ENCODE measurements around the gene IRGC. TPM values are rescaled to one million over a fixed set of nuclear protein-coding genes. Genes with fewer than 3 reads are reported as not detected.

IRGC gene
- total and polyA plus RNA-seq, 7 donors, result not detected

DNA sequence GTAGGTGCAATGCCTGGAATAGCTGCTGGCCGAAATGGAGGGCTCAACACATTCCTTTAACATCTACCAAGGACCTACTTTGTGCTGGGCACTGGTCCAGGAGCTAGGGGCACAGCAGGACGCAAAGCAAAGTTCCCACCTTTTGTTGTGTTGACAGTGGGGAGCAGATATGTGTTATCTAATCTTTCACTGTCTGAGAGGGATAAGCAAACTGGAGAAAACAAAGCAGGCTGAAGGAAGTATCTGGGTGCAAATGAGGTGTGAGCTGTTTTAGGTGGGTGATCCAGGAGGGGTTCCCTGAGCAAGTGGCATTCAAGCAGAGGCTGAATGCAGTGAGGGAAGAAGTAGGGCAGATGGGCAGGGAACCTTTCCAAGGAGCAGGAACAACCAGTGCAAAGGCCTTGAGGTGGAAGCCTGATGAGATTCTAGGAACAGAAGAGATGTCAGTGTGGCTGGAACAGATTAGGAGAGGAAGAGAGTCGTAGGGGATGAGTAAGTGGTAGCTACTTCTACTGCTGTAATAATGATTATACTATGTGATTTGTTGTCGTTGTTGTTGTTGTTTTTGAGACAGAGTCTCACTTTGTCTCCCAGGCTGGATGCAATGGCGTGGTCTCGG is 43.7 kb upstream of the IRGC start:
- no peak for DNase-seq
- intact Hi-C loops (cut with DNase I), result no loop called here
- no peak for ATAC-seq
- Histone ChIP-seq H3K9me3 (no peaks in the 10 kb centered on the region), H3K36me3 (ENCODE audit: insufficient read depth in 1 of 2, low read depth in 1 of 2) (no peaks in the 10 kb centered on the region), H3K4me1 (peaks cover 4% of the 10 kb centered on the region), H3K4me3 (no peak overlapping the region), H3K27me3 (ENCODE audit: insufficient read depth in 3 of 3, low read length in 2 of 3) (peaks cover 0 to 55% (median 7%) of the 10 kb centered on the region in 3 donors), H3K27ac (no peak overlapping the region)
- TF ChIP-seq, protein P1, sequence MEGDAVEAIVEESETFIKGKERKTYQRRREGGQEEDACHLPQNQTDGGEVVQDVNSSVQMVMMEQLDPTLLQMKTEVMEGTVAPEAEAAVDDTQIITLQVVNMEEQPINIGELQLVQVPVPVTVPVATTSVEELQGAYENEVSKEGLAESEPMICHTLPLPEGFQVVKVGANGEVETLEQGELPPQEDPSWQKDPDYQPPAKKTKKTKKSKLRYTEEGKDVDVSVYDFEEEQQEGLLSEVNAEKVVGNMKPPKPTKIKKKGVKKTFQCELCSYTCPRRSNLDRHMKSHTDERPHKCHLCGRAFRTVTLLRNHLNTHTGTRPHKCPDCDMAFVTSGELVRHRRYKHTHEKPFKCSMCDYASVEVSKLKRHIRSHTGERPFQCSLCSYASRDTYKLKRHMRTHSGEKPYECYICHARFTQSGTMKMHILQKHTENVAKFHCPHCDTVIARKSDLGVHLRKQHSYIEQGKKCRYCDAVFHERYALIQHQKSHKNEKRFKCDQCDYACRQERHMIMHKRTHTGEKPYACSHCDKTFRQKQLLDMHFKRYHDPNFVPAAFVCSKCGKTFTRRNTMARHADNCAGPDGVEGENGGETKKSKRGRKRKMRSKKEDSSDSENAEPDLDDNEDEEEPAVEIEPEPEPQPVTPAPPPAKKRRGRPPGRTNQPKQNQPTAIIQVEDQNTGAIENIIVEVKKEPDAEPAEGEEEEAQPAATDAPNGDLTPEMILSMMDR (IDR thresholded peaks at IDR 0.05), result no peak
- 50 to 56% (median 51%) methylated on average over 6 of the region's 6 CpGs for WGBS, 3 donors

DNA sequence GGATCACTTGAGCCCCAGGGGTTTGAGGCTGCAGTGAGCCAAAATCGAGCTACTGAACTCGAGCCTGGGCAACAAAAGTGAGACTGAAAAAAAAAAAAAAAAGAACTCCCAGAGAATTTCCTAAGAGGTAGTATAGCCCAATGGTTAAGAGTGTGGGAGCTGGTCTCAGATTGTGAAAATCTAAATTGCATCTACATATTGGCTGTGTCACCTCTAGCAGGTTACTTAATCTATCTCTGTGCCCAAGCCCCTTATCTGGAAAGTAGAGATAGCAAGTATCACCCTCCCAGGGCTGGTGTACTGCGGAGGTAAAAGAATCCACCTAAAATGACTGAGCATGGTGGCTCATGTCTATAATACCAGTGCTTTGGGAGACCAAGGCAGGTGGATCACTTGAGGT is 42.2 kb upstream of the IRGC start:
- H3K9me3 ChIP-seq, result no peaks in the 10 kb centered on the region
- DNase-seq (no peak), ATAC-seq (no peak)
- peaks cover 0 to 42% (median 8%) of the 10 kb centered on the region in 3 donors for H3K27me3 ChIP-seq (ENCODE audit: insufficient read depth in 3 of 3, low read length in 2 of 3)
- intact Hi-C loops (cut with DNase I), result no loop called here
- peaks cover 4% of the 10 kb centered on the region for H3K4me1 ChIP-seq
- H3K4me3 ChIP-seq, result no peak overlapping the region
- no peaks in the 10 kb centered on the region for H3K36me3 ChIP-seq (ENCODE audit: insufficient read depth in 1 of 2, low read depth in 1 of 2)
- no peak overlapping the region for H3K27ac ChIP-seq
- TF ChIP-seq, protein P1 (IDR thresholded peaks at IDR 0.05), result no peak
- WGBS, 3 donors, result 60 to 66% (median 60%) methylated on average over 3 of the region's 3 CpGs

DNA sequence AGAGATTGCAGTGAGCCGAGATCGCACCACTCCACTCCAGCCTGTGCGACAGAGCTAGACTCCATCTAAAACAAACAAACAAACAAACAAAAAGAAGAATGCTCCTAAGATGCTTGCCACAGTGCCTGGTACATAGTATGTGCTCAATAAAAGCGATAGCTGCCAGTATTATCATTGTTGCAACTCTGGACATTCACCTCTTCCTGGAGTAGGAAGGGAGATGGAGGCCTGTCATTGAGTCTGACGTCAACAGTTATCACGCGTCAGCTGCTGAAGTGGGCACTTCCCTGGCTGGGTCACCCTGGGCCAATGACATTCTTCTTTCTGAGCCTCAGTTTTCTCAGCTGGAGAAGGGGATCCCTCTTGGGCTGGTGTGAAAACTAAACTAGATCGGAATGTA is 41.7 kb upstream of the IRGC start:
- Histone ChIP-seq H3K9me3 (no peaks in the 10 kb centered on the region), H3K36me3 (ENCODE audit: insufficient read depth in 1 of 2, low read depth in 1 of 2) (no peaks in the 10 kb centered on the region), H3K27me3 (ENCODE audit: insufficient read depth in 3 of 3, low read length in 2 of 3) (peaks cover 0 to 39% (median 8%) of the 10 kb centered on the region in 3 donors), H3K27ac (no peak overlapping the region), H3K4me3 (no peak overlapping the region), H3K4me1 (peaks cover 4% of the 10 kb centered on the region)
- intact Hi-C loops (cut with DNase I), result no loop called here
- TF ChIP-seq, protein P1 (IDR thresholded peaks at IDR 0.05), result no peak
- 85 to 89% (median 87%) methylated on average over 8 of the region's 8 CpGs for WGBS, 3 donors
- ATAC-seq (no peak), DNase-seq (no peak)

DNA sequence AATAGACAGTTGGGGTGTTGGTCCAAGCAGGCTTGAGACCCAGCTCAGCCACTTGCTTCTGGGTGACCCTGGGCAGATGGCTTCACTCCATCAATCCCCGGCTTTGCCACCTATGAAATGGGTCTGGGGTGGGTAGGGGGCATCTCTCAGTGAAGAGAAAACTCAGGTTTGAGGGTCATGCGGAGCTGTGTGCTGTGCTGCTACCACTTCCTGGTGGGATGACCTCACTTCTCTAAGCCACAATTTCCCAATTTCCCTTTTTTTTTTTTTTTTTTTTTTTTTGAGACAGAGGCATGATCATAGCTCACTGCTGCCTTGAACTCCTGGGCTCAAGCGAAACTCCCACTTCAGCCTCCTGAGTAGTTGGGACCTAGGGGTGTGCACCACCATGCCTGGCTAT is 41.3 kb upstream of the IRGC start:
- 65 to 78% (median 66%) methylated on average over 3 of the region's 3 CpGs for WGBS, 3 donors
- Histone ChIP-seq H3K9me3 (no peaks in the 10 kb centered on the region), H3K4me3 (no peak overlapping the region), H3K36me3 (ENCODE audit: insufficient read depth in 1 of 2, low read depth in 1 of 2) (no peaks in the 10 kb centered on the region), H3K27me3 (ENCODE audit: insufficient read depth in 3 of 3, low read length in 2 of 3) (peaks cover 0 to 35% (median 4%) of the 10 kb centered on the region in 3 donors), H3K4me1 (peaks cover 4% of the 10 kb centered on the region), H3K27ac (no peak overlapping the region)
- ATAC-seq (no peak), DNase-seq (no peak)
- TF ChIP-seq, protein P1 (IDR thresholded peaks at IDR 0.05), result no peak
- intact Hi-C loops (cut with DNase I), result no loop called here
